Tibial nerve (tissue), 4 donors: ENCODE data around the gene FIP1L1. TPM values are rescaled to one million over a fixed set of nuclear protein-coding genes. Genes with fewer than 3 reads are reported as not detected.

Experiments
- DNase-seq, 2 donors: peaks; one replicate each; pipeline ENCODE4 v3.0.0-alpha.2; 2019; ENCODE audit warnings: low spot score in 2 of 2
- H3K27ac ChIP-seq, 4 donors: fragments of 200-600 bp; sonication (generic) in 3 of 4; one replicate each; pipeline ENCODE4 v1.5.1; 2017 to 2019; ENCODE audit warnings: mild to moderate bottlenecking in 1 of 4
- H3K27me3 ChIP-seq, 2 donors: fragments of 200-600 bp; sonication (generic) in 1 of 2; one replicate each; pipeline versions ENCODE4 v1.5.1 to v1.6.0; 2017 to 2019
- H3K36me3 ChIP-seq, 3 donors: fragments of 200-600 bp; sonication (generic); one replicate each; pipeline ENCODE4 v1.5.1; 2018 to 2019
- H3K4me1 ChIP-seq, 4 donors: fragments of 200-600 bp; sonication (generic) in 3 of 4; one replicate each; pipeline ENCODE4 v1.5.1; 2017 to 2019
- H3K4me3 ChIP-seq, 4 donors: fragments of 200-600 bp; sonication (generic) in 3 of 4; one replicate each; pipeline ENCODE4 v1.5.1; 2017 to 2019; ENCODE audit warnings: mild to moderate bottlenecking in 1 of 4, moderate library complexity in 1 of 4
- H3K9me3 ChIP-seq, 4 donors: fragments of 200-600 bp; sonication (generic) in 3 of 4; one replicate each; pipeline ENCODE4 v1.5.1; 2017 to 2019
- CTCF ChIP-seq, 5 experiments: fragments of 200-600 bp in 3 of 5; fragments of 450-650 bp in 2 of 5; sonication (generic) in 3 of 5; IDR thresholded peaks; one replicate each; pipeline ENCODE4 v1.5.1; 2016 to 2019; ENCODE audit warnings: antibody characterized with exemption in 5 of 5, mild to moderate bottlenecking in 3 of 5, moderate library complexity in 2 of 5
- EP300 ChIP-seq, 2 donors: sonication (generic); formaldehyde crosslinking; IDR thresholded peaks; one replicate each; pipeline ENCODE4 v1.6.1; 2017; ENCODE audit warnings: antibody characterized with exemption in 2 of 2, mild to moderate bottlenecking in 1 of 2
- POLR2A ChIP-seq, 2 donors: fragments of 450-650 bp; IDR thresholded peaks; one replicate each; pipeline ENCODE4 v1.6.1; 2017; ENCODE audit warnings: antibody characterized with exemption in 2 of 2, mild to moderate bottlenecking in 2 of 2, moderate library complexity in 2 of 2
- WGBS, 2 donors: methylation state at CpG; one replicate each; pipeline ENCODE4 v1.1.5; 2018; 5-methylcytosine and 5-hydroxymethylcytosine counted together
- total RNA-seq, 4 donors: library from RNA; depleted of rRNA; stranded (reverse); fragments of >200 nt; gene quantifications; one replicate each; pipeline ENCODE4 v1.1.0, GENCODE V29; 2016

The FIP1L1 gene
- total RNA-seq, 4 donors from 2014 or later = 43.2 to 56.4 (median 51.8) TPM

DNA sequence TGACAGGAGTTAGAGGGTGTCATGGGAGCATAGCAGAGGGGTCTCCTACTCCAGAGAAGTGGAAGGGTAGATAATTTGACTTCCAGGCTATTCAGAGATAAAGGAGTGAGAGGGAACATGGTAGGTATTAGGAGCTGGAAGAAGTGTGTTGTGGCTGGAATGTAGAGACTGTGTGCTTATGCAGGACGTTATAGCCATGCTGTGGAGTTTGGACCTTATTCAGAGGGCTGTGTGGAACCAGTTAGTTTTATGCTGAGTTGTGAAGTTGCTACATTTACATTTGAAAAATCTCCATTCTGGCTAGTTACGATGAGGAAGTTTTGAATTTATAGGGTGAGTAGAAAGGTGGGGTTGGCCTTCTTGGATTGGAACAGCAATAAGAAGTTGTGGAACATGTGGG is 67.5 kb downstream of the FIP1L1 start:
- TF ChIP-seq POLR2A (IDR thresholded peaks at IDR 0.05) = no peak
- no peak for TF ChIP-seq CTCF (IDR thresholded peaks at IDR 0.05)
- TF ChIP-seq EP300 (IDR thresholded peaks at IDR 0.05) = no peak
- 94 to 96% methylated on average over 2 of the region's 2 CpGs for WGBS, 2 donors
- Histone ChIP-seq H3K27ac (no peak overlapping the region), H3K4me3 (no peak overlapping the region), H3K27me3 (no peaks in the 10 kb centered on the region), H3K4me1 (no peaks in the 10 kb centered on the region), H3K9me3 (no peaks in the 10 kb centered on the region), H3K36me3 (peaks cover 0 to 45% (median 0%) of the 10 kb centered on the region in 3 donors)
- no peak for DNase-seq

GRCh38 chr4:53450773-53451172 is 73.3 kb downstream of the FIP1L1 start:
- Histone ChIP-seq H3K9me3 (no peaks in the 10 kb centered on the region), H3K27me3 (no peaks in the 10 kb centered on the region), H3K4me1 (no peaks in the 10 kb centered on the region), H3K36me3 (peaks cover 0 to 49% (median 0%) of the 10 kb centered on the region in 3 donors), H3K27ac (no peak overlapping the region), H3K4me3 (no peak overlapping the region)
- TF ChIP-seq EP300 (IDR thresholded peaks at IDR 0.05) (no peak), CTCF (IDR thresholded peaks at IDR 0.05) (no peak), POLR2A (IDR thresholded peaks at IDR 0.05) (no peak)
- 87 to 94% methylated on average over 3 of the region's 3 CpGs for WGBS, 2 donors
- no peak for DNase-seq

DNA sequence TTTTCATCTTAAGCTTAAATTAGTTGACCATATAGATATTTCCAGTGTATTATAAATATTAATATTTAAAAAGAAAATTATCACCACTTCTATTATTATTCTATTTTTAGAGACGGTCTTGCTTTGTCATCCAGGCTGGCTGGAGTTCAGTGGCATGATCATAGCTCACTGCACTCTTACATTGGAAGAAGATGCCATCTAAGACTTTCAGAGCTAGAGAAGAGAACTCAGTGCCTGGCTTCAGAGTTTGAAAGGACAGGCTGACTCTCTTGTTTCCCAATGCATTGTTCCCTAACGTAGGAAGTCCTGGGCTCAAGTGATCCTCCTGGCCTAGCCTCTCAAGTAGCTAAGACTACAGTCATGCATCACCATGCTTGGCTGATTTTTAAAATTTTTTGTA is 75.9 kb downstream of the FIP1L1 start:
- Histone ChIP-seq H3K4me1 (no peaks in the 10 kb centered on the region), H3K4me3 (no peak overlapping the region), H3K9me3 (no peaks in the 10 kb centered on the region), H3K27me3 (no peaks in the 10 kb centered on the region), H3K27ac (no peak overlapping the region), H3K36me3 (peaks cover 0 to 58% (median 0%) of the 10 kb centered on the region in 3 donors)
- TF ChIP-seq EP300 (IDR thresholded peaks at IDR 0.05) (no peak), CTCF (IDR thresholded peaks at IDR 0.05) (no peak), POLR2A (IDR thresholded peaks at IDR 0.05) (no peak)
- DNase-seq = no peak
- WGBS, 2 donors = 87 to 98% methylated on average over 2 of the region's 2 CpGs

- WGBS, 2 donors = 94 to 96% methylated on average over 3 of the region's 3 CpGs
- Histone ChIP-seq H3K36me3 (peaks cover 0 to 76% (median 0%) of the 10 kb centered on the region in 3 donors), H3K9me3 (no peaks in the 10 kb centered on the region), H3K27me3 (no peaks in the 10 kb centered on the region), H3K4me3 (no peak overlapping the region), H3K27ac (no peak overlapping the region), H3K4me1 (no peaks in the 10 kb centered on the region)
- TF ChIP-seq POLR2A (IDR thresholded peaks at IDR 0.05) (no peak), CTCF (IDR thresholded peaks at IDR 0.05) (no peak), EP300 (IDR thresholded peaks at IDR 0.05) (no peak)
- DNase-seq = no peak
These were observed 78.3 kb downstream of the FIP1L1 start for GRCh38 chr4:53455766-53456165.

- peaks cover 0 to 80% (median 0%) of the 10 kb centered on the region in 3 donors for H3K36me3 ChIP-seq
- no peaks in the 10 kb centered on the region for H3K4me1 ChIP-seq
- no peak overlapping the region for H3K27ac ChIP-seq
- TF ChIP-seq CTCF (IDR thresholded peaks at IDR 0.05) = no peak
- TF ChIP-seq POLR2A (IDR thresholded peaks at IDR 0.05) = no peak
- no peak for TF ChIP-seq EP300 (IDR thresholded peaks at IDR 0.05)
- H3K4me3 ChIP-seq = no peak overlapping the region
- H3K9me3 ChIP-seq = no peaks in the 10 kb centered on the region
- no peaks in the 10 kb centered on the region for H3K27me3 ChIP-seq
- DNase-seq = no peak
These were observed 78.7 kb downstream of the FIP1L1 start for GRCh38 chr4:53456178-53456577.
